H1 (cell line): ENCODE measurements around the gene TRIM6. TPM values are rescaled to one million over a fixed set of nuclear protein-coding genes. Genes with fewer than 3 reads are reported as not detected.

Experiments
- ASH2L ChIP-seq: fragments of 200-600, 300-600 bp; sonication (generic); IDR thresholded peaks from one replicate; pipeline ENCODE4 v1.7.1; 2017; ENCODE audit warnings: low read length
- KDM4A ChIP-seq: IDR thresholded peaks from one replicate; pipeline ENCODE4 v1.7.1; 2012; ENCODE audit warnings: low read depth, mild to moderate bottlenecking, moderate library complexity, low read length, inconsistent platforms; ENCODE audit not compliant: severe bottlenecking
- USF2 ChIP-seq: IDR thresholded peaks from 2 replicates; pipeline ENCODE4 v1.6.1; 2011; ENCODE audit warnings: low read length, improper control_type of control experiment
- polyA plus RNA-seq, 7 experiments: library from polyadenylated mRNA; depleted of rRNA in 3 of 7; stranded (reverse) in 5 of 7; unstranded in 2 of 7; fragments of >200 nt in 5 of 7; fragments of 200-250 nt in 2 of 7; gene quantifications; 1 replicate in 5 of 7; 2 replicates in 1 of 7; 4 replicates in 1 of 7; pipeline versions ENCODE4 v1.2.1 to v1.2.3, GENCODE V29; 2011 to 2013; ENCODE audit warnings: missing spikeins in 2 of 7, mixed read lengths in 2 of 7
- total RNA-seq: library from RNA; stranded (reverse); fragmentation: NEBNext Ultra II Directional; extraction: Animal tissue kit (Norgen Biotek cat#: 25700); gene quantifications from 2 replicates; pipeline ENCODE4 v1.2.1, GENCODE V29; 2021

Gene TRIM6
- total and polyA plus RNA-seq, 2 of the 8 experiments (the other 6 are each of a cell fraction or from before 2014, with no cell fraction given) = 21.6 to 23.3 TPM

- TF ChIP-seq USF2 (no peak), KDM4A (no peak), ASH2L (no peak)
Measured at GRCh38 chr11:5593146-5593545, 3.3 kb upstream of the TRIM6 start (continued).
